ENCODE measurements around the gene KAZN.

Gene KAZN

GRCh38 chr1:15154480-15155036 lies 556.1 kb downstream of the KAZN start:
- DNase-seq = no peak

- no peak for DNase-seq
These were observed 556.7 kb downstream of the KAZN start for GRCh38 chr1:15155191-15155590.

GRCh38 chr1:15155888-15156741 lies 557.6 kb downstream of the KAZN start:
- DNase-seq = peak; percentile 10

GRCh38 chr1:15156807-15157380 lies 558.4 kb downstream of the KAZN start:
- no peak for DNase-seq

GRCh38 chr1:15157524-15158399 lies 559.3 kb downstream of the KAZN start:
- DNase-seq = no peak

- DNase-seq = no peak
These were observed 560.2 kb downstream of the KAZN start for GRCh38 chr1:15158506-15159165.

GRCh38 chr1:15159166-15159555 lies 560.7 kb downstream of the KAZN start:
- DNase-seq = no peak

- DNase-seq = no peak
These were observed 562.1 kb downstream of the KAZN start for GRCh38 chr1:15160626-15161025.

- DNase-seq = no peak
These were observed 568.9 kb downstream of the KAZN start for GRCh38 chr1:15167386-15167785.

Data from activated CD4-positive, alpha-beta T cell treated with anti-CD3 and anti-CD28 coated beads, Interleukin-10, Interleukin-2, amounts not matched to agents 100 ng/mL and 50 ng/mL, durations not matched to agents 16 hours and 8 hours (primary cell).